NCI-H1092 treated with DMSO at 0.1 percent for 48 hours (cell line): ENCODE results near the gene BABAM1.

Source experiments
- DNase-seq: peaks from one replicate; lab custom pipeline; 2025; lab: John Stamatoyannopoulos, UW

The BABAM1 gene

DNA sequence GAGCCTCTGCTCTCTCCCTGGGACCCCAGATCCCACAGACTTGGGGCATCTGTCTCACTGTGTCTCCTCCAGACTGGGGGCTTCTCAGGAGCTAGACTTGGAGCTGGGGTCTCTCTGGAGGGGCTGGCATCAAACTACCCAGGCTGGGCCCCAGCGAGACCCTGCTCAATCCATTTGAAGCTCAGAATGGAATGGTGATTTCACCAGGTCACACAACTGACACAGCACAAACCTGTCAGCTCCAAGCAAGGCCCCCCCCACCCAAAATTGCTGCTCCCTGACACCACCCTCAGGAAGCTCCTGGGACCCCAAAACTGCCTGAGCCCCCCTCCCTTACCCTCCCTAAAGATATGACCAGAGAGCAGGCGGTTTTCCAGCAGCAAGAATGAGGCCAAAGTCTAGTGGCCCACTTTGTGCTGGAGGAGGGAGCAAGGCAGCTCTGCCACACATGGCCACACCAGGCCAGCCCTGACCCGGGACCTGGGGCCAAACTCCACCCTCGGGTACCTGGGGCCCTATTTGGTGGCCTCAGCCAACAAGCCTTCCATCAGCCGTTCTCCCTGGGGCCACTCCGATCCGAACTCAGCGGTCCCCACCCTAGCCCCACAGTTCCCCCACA, 23.9 kb upstream of the BABAM1 start:
- no peak for DNase-seq

GRCh38 chr19:17243830-17244617, 23.2 kb upstream of the BABAM1 start:
- DNase-seq: no peak

GRCh38 chr19:17244618-17245534, 22.4 kb upstream of the BABAM1 start:
- DNase-seq: no peak

DNA sequence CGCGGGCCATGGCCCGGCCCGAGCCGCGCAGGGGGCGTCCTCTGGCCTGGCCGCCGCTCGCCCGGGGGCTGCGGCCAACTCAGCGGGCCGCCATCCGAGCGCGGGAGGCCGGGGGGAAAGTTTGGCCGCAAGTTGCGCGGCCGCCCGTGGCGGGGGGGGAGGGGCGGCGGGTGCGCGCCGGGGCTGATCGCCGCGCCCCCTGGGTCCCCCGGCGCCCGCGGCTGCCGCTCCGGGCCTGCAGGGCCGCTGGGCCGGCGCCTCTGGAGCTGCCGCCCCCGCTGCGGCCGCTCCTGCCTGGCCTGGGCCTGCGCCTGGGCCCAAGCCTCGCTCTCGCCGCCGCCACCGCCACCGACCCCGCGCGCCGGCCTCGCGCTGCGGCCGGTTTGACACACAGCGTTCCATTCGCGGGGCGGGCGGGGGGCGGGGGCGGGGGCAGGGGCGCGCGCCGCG, 21.7 kb upstream of the BABAM1 start, which contains the start of gene NR2F6:
NR2F6 (minus strand) TSS at position 385 of the 450 bp plus-strand sequence. CDS start 699 bp downstream, outside the sequence.
- DNase-seq: no peak

DNA sequence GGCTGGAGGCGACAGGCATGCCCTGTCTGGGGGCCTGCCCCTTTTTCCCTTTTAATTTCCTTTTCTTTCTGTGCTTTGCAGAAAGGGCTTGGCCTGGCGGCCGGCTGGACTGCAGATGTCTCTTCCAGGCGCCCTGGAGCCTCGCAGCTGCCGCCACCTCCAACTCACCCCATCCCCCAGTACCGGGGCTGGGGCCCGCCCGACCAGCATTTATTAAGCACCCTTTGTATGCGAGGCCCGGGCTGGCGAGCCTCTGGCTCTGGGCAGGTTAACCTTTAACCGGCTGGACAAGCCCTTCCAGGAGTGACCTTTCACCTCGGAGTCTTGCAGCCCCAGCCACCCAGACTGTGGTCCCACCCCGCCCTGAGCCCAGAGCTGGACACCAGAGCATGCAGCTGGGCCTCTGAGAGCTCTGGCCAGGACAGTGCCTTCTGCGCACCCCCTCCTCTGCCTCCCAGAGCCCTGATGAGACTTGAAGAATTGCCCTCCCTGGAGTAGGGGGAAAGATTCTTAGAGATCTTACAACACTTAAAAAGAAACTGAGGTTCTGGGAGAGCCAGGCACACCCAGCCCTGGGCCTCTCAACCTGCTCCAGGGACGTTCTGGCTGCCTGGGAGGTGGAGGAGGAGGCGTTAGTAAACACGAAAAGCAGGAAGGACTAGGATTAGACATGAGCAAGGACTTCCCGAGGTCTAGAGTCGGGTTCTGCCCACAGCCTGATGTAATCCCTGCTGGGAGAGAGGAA, 20.4 kb upstream of the BABAM1 start:
- peak; percentile 64 for DNase-seq

DNA sequence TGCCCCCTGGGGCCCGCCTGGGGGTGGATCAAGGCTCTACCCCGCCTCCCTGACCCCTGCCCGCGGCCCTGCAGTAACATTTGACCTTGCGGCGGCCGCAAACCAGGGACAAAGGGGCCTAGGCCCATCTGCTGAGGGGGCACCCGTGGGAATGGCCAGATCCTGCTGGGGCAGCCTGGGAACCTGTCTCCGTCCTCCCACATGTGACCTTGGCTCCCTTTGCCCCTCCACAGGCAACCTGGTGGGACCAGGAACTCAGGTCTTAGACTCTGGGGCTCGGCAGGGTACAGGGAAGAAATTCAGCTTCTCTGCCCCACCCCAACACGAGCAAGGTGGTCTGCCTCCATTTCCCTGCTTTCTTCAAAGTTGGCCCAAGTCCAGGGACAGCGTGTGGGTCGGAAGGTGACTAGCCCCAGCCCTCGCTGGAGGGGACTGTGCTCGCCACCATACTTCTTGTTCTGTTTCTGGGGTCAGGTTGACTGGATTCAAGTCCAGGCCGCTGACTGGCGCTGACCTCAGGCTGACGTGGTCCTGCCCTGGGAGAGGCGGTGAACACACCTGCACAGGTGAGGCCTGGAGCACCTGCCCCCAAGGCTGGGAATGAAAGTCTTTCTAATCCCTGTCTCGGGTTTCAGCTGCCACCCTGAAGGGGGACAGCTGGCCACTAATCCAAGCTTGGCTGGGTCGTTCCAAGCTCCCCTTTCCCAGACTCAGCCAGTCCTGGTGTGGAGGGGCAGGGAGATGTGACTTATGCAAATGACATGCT, 19.0 kb upstream of the BABAM1 start:
- DNase-seq: no peak

DNA sequence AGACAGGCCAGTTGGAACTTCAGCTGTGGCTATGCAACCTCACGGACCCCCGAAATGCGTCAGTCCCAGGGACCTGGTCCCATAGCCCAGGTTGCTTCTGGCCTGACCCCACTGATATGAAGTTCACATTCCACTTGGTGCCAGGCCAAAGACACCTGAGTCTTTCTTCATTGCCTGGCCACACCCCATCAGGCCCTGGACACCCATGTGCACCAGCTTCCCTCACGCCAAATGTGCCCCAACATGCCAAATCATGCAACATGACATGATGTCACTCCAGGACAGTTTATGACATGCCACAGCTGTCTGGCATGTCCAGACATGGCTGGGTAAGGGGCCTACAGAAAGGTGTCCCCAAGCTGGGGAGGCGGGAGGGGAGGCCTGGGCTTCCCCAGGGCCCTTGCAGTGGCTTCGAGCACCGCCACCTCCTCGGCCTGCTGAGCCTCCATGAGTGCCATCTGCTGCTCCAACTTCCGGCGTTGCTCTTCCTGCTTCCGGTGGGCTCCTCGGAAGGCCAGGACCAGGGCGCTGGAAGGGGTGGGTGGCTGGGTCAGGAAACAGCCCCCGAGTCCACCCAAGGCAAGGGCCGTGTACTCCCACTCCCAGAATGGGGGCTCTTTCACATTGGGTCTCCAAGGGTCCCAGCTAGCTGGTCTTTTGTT, 17.2 kb upstream of the BABAM1 start:
- no peak for DNase-seq

DNA sequence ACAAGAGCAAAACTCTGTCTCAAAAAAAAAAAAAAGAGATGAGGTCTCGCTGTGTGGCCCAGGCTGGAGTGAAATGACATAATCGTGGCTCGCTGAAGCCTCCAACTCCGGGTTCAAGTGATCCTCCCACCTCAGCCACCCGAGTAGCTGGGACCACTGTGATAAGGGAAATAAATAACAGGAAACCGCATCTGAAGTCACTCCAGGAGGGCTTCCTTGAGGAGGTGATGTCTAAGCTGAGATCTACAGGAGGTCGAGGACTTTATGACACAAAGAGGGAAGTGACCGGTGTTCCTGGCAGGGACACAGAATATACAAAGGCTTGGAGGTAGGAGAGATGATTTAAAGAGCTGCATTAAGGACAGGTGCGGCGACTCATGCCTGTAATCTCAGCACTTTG, 12.6 kb upstream of the BABAM1 start:
- DNase-seq: no peak

DNA sequence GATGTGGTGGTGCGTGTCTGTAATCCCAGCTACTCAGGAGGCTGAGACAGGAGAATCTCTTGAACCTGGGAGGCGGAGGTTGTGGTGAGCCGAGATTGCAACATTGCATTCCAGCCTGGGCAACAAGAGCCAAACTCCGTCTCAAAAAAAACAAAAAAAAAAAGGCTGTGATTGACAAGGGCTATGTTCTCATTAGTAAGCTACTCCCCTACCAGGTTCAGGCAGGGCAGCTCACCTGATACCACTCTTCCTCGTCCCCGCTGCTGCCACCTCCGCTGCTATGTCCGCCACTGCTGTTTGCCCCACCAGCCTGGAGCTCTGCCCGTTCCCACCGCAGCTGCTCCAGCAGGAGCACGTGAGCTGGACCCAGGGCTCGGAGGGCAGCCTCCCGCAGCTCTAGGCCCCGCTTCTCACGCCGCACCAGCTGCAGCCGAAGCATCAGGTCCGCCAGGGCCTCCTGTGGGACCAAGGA, 12.1 kb upstream of the BABAM1 start:
- peak; percentile 38 for DNase-seq

DNA sequence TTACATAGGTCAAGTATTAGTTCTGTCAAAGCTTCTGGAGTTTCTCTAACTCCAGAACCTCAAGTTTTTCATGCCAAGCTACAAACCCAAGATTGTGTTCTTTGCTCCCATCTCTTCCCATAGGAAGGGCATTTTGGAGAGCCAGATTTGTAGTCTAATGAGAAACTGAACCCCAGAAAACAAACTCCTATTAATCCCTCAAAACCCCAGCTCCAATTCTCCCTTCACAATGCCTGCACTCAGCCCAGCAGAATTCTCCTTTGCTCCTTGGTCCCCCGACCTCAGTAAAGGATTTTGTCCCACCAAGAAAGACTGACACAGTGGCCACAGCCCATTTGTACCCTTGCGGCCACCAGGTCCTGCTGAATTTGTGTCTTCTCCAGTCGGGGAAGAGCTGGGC, 11.1 kb upstream of the BABAM1 start:
- no peak for DNase-seq

DNA sequence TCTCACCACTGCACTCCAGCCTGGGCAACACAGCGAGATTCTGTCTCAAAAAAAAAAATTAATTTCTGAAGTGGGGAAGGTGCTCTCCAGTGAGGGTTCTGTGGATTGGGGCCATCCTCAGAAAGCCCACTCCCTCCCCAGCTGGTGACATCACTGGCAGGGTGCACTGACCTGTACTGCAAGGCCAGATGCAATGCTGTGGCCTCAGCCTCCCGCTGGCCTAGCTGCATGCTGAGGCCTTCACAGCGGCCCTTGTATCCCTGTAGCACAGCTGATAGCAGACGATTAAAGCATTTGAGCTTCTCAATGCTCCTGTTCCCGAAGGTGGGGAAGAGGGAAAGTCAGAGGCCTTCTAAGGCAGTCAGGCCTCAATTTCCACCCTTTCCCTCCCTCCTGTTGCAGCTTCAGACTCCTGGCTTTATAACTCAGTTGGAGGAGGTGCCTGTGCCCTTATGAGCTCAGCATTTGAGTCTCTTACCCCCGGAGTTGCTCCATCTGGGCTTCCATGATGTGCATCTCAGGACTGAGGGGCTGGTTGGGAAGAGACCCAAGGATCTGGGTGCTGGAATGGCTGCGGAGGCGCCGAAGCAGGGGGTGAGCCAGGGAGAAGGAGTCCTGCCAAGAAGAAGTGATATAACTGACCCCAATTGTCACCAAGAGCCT, 8.0 kb upstream of the BABAM1 start:
- no peak for DNase-seq

DNA sequence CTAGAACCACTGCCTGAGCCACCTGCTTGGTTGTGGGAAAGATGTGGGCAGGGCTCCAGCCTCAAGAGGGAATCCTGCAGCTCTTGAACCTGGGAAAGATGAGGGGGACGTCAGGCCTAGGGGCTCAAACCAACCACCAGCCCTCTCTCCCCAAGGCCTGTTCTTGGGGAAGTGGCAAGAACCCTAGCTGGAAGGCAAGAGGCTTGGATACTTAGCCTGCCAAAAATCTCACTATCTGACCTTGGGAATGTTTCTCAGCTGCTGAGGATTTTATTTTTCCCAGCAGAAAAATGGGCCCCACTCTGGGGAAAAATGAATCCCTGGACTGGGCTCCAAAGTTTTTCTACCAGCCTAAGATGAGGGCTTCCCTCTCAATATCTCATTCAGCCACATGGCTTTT, 7.3 kb upstream of the BABAM1 start:
- no peak for DNase-seq

- DNase-seq: peak; percentile 55
These were observed 6.4 kb upstream of the BABAM1 start for GRCh38 chr19:17260842-17261325.

DNA sequence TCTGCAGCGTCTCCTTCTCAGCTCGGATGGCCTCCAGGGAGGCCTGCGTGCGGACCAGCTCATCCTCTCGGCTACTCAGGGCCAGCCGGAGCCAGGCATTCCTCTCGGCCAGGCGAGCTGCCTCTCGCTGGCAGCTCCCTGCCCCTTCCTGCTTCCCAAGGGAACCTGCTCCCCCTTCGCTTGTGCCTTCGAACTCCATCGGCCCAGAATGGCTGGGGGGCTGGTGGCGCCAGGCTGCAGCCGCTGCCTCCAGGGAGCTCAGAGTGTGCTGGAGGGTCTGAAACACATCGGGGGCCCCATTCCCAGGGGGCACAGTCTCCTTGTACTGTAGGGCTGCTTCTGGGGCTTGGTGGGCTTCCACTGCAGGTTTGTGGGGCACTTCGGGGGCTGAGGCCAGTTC, 4.7 kb upstream of the BABAM1 start:
- no peak for DNase-seq

DNA sequence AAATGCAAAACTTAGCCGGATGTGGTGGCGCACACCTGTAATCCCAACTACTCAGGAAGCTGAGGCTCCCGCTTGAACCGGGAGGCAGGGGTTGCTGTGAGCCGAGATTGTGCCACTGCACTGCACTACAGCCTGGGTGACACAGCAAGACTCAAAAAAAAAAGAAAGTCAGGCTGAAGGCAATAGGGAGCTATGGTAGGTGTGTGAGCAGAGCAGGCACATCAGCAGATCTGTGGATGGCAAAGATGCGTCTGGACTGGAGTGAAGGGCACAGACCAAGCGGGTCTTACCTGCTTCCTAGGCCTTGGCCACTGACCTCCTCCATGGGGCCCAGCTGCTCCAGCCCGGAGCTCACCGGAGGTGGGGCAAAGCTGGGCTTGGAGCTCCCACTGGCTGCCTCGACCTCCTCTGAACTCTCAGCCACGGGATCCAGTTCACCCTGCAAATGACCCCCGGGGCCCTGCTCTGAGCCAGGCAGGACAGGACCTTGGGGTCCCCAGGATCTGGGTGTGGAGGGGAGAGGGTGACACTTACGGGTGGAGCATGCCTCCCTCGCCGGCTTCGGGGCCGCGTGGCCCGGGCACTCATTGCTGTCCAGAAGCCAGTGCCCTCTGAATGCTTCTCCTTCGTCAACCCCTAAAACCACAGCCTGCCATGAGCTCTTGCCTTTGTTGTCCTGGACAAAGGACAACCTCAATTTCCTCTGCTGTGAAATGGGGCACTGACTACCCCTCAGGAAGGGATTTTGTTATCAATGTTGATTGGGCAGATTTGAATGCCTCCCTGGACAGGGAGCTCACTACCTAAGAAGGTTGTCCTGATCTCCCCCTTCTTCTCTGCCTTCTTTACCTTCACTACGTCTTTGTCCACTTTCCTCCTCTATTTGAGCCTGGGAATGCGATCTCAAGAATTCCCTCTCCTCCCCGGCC, 3.3 kb upstream of the BABAM1 start:
- no peak for DNase-seq

DNA sequence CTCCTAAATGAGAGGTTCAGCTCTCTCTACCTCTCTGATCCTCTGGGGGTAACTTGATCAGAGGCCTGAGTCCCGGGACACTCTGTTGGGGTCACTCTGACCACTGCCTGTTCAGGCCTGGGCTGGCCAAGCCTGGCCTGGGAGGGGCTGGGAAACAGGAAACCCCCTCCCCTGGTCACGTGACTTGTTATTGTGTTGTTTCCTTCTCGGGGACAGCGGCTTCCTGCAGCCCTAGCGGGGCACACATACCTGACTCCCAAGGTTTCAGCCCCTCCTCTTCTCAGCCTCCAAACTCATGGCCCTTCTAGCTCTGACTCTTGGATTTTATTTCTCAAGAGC, 2.6 kb upstream of the BABAM1 start, which contains the start of gene USHBP1:
USHBP1 (minus strand) TSS at position 105 of the 339 bp plus-strand sequence. CDS start 446 bp downstream, outside the sequence.
- DNase-seq: no peak

DNA sequence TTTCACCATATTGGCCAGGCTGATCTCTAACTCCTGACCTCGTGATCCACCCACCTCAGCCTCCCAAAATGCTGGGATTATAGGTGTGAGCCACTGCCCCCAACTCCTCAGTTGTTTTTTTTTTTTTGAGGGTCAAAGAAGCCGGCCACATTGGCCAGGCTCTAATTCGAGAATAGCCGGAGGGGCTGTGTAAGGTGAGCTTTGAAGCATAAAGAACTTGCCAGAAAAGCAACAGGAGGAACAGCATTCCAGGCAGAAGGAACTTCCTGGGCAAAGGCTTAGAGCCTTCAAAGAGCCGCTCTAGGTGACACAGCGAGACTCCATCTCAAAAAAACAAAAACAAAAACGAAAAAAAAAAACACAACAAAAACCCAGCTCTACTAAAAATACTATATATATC, 1.2 kb upstream of the BABAM1 start:
- DNase-seq: no peak

DNA sequence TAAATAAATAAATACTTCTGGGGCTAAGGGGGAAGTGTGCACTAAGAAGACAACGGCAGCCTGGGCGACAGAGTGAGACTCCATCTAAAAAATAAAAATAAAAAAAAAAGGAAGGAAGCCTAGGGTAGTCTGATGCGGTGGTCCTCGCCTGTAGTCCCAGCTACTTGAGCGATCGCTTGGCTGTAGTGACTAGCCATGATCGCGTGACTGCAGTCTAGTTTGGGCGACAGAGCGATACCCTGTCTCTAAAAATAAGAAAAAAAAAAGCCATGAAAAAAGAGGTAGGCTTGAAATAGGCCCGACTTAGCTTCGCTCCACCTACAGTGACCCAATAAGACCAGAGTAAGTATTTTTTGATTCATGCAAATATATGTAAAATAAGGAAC, 661 bp upstream of the BABAM1 start:
- no peak for DNase-seq
